ENCODE data around the gene CPB2. TPM values are rescaled to one million over a fixed set of nuclear protein-coding genes. Genes with fewer than 3 reads are reported as not detected.

The CPB2 gene
- total and polyA plus RNA-seq, 2 of the 8 experiments (the other 6 are each of a cell fraction or from before 2014, with no cell fraction given): not detected

GRCh38 chr13:46134961-46135522 is 30.2 kb upstream of the CPB2 start:
- Histone ChIP-seq H3K14ac (ENCODE audit: insufficient read length) (no peak overlapping the region), H4K20me1 (replicated peaks in 1 of 2; ENCODE audit: control insufficient read depth in 1 of 2, insufficient read depth in 2 of 2, low read length in 2 of 2) (no peaks in the 10 kb centered on the region), H3K79me2 (ENCODE audit: control insufficient read depth in 1 of 2, insufficient read depth in 2 of 2, low read length in 2 of 2) (no peaks in the 10 kb centered on the region), H2BK15ac (ENCODE audit: low read length) (no peak overlapping the region), H2BK5ac (ENCODE audit: low read depth, low read length) (no peak overlapping the region), H3K23ac (ENCODE audit: insufficient read length) (no peak overlapping the region), H3K36me3 (ENCODE audit: control insufficient read depth in 2 of 4, insufficient read depth in 4 of 4, low read length in 3 of 4) (no peaks in the 10 kb centered on the region), H3K4me3 (ENCODE audit: extremely low read depth in 1 of 4, insufficient read depth in 2 of 4, low read depth in 3 of 4, low read length in 4 of 4) (no peak overlapping the region; a peak in 1 of 8 replicates), H3K27me3 (replicated peaks in 1 of 4; ENCODE audit: control insufficient read depth in 3 of 4, extremely low read depth in 1 of 4, insufficient read depth in 3 of 4, low read length in 3 of 4) (no peaks in the 10 kb centered on the region), H4K5ac (ENCODE audit: insufficient read length, low read depth, low read length) (no peak overlapping the region), H2AK5ac (ENCODE audit: low read depth, low read length) (no peak overlapping the region), H2BK12ac (ENCODE audit: low read depth, low read length) (no peak overlapping the region), H2BK120ac (replicated peaks; ENCODE audit: low read depth, low read length) (no peak overlapping the region), H4K91ac (replicated peaks; ENCODE audit: insufficient read length, low read length) (no peak overlapping the region), H4K8ac (ENCODE audit: extremely low read depth, insufficient read depth, low read length) (no peak overlapping the region), H3K9me3 (ENCODE audit: insufficient read depth in 2 of 2, low read depth in 1 of 2, low read length in 1 of 2) (no peaks in the 10 kb centered on the region), H3K4me2 (ENCODE audit: insufficient read depth in 1 of 2, low read depth in 2 of 2, low read length in 2 of 2) (peak overlapping the region; percentile 30 to 38; a peak in 2 of 4 replicates), H3K18ac (ENCODE audit: extremely low read depth, low read length) (no peak overlapping the region), H3K27ac (ENCODE audit: low read depth, low read length) (0 out of 2 replicates have a peak overlapping the region, but pooled peaks have one; percentile 9), H3K79me1 (ENCODE audit: low read depth, low read length) (no peaks in the 10 kb centered on the region), H3K4ac (replicated peaks; ENCODE audit: insufficient read length, low read depth, low read length) (no peak overlapping the region), H3K4me1 (replicated peaks in 1 of 4; ENCODE audit: control insufficient read depth in 3 of 4, insufficient read depth in 4 of 4, low read length in 3 of 4) (peaks cover 0 to 4% (median 2%) of the 10 kb centered on the region in 4 experiments; a peak in 2 of 7 replicates), H2AFZ (ENCODE audit: low read length) (peak overlapping the region; percentile 86; the same call in 1 of the 2 replicates), H3K56ac (replicated peaks; ENCODE audit: insufficient read length, low read depth, low read length) (no peak overlapping the region), H3K9ac (replicated peaks in 1 of 4; ENCODE audit: extremely low read depth in 1 of 4, low read depth in 3 of 4, low read length in 3 of 4) (no peak overlapping the region), H3K23me2 (ENCODE audit: low read depth, low read length) (no peaks in the 10 kb centered on the region), H2BK20ac (ENCODE audit: low read length) (no peak overlapping the region)
- CTCF ChIA-PET (ENCODE audit: partially characterized antibody): interaction anchor here (0.7 to 3.5 kb wide), 6 partner anchors 9 to 256 kb away, joined by 3 to 21 read pairs (median 3); no protein-coding TSS in a partner anchor
- 75% methylated on average over 4 of the region's 4 CpGs; no CpG with 5 or more reads in 1 of the 2 experiments for WGBS, 2 experiments (ENCODE audit: extremely low coverage in 1 of 2, insufficient coverage in 1 of 2, insufficient read length in 1 of 2, insufficient replicate concordance in 2 of 2, low coverage in 1 of 2, low lambda C conversion rate in 2 of 2, missing lambda C conversion rate in 1 of 2)
- POLR2A ChIA-PET (ENCODE audit: partially characterized antibody): no interaction called here
- peak; percentile 39 for TF ChIP-seq SIX5 (IDR thresholded peaks at IDR 0.05; ENCODE audit: low read depth, low read length)
- peak; percentile 54 for TF ChIP-seq ASH2L (IDR thresholded peaks at IDR 0.05; ENCODE audit: low read length)
- TF ChIP-seq RBBP5 (IDR thresholded peaks at IDR 0.05; ENCODE audit: borderline replicate concordance, low read depth, low read length): peak; percentile 39; the same call in 1 of the 2 replicates
- TF ChIP-seq SP1 (IDR thresholded peaks at IDR 0.05; ENCODE audit: low read depth, low read length): peak; percentile 66; the same call in 1 of the 2 replicates
- TF ChIP-seq NANOG (IDR thresholded peaks at IDR 0.05; ENCODE audit: insufficient read depth, low read depth, low read length, poor library complexity, severe bottlenecking): no peak
- peak; percentile 63 for FAIRE-seq
- DNase-seq (ENCODE audit: low read depth in 1 of 2, low spot score in 2 of 2): no peak

All from H1 (cell line).